ENCODE measurements around the gene RAB31.

- TF ChIP-seq CTCF (IDR thresholded peaks at IDR 0.05) (no peak), POLR2A (IDR thresholded peaks at IDR 0.05) (no peak), EP300 (IDR thresholded peaks at IDR 0.05; ENCODE audit: low read depth) (no peak), POLR2AphosphoS5 (IDR thresholded peaks at IDR 0.05) (no peak)
Observed at GRCh38 chr18:9831723-9832199, 123.7 kb downstream of the RAB31 start.
